ENCODE data around the gene CHMP5. TPM values are rescaled to one million over a fixed set of nuclear protein-coding genes. Genes with fewer than 3 reads are reported as not detected.

CHMP5 gene
- total RNA-seq, 1 experiment from 2014 or later = 74.4 TPM

GRCh38 chr9:33260372-33260771, 4.5 kb upstream of the CHMP5 start:
- peaks cover 67% of the 10 kb centered on the region for H3K36me3 ChIP-seq (ENCODE audit: insufficient read depth, low read length, poor library complexity, severe bottlenecking)
- H3K4me1 ChIP-seq (ENCODE audit: insufficient read depth, low read length, poor library complexity, severe bottlenecking) = peaks cover 6% of the 10 kb centered on the region
- H3K9me3 ChIP-seq (ENCODE audit: low read depth, low read length, poor library complexity, severe bottlenecking) = no peaks in the 10 kb centered on the region
- POLR2A ChIA-PET (ENCODE audit: low non-redundant PET) = no interaction called here
- H3K27me3 ChIP-seq (replicated peaks; ENCODE audit: insufficient read depth, low read depth, low read length, poor library complexity) = no peaks in the 10 kb centered on the region
- no peak overlapping the region for H3K27ac ChIP-seq (ENCODE audit: low read depth, low read length, poor library complexity, severe bottlenecking)
- DNase-seq (ENCODE audit: low spot score) = no peak
- BruUV-seq (replicated peaks) = no TSS peak
- intact Hi-C loops (cut with micrococcal nuclease; ENCODE audit: unreplicated experiment) = no loop called here
- TF ChIP-seq EZH2 (IDR thresholded peaks at IDR 0.05; ENCODE audit: borderline replicate concordance, low read depth, low read length, poor library complexity, severe bottlenecking) (no peak), CTCF (conservative IDR thresholded peaks at IDR 0.05; ENCODE audit: low read depth, low read length) (no peak)
- CTCF ChIA-PET = no interaction called here
- no peak overlapping the region for H3K4me3 ChIP-seq (ENCODE audit: low read depth, low read length, poor library complexity, severe bottlenecking)

GRCh38 chr9:33263131-33264002, 1.5 kb upstream of the CHMP5 start:
- peaks cover 49% of the 10 kb centered on the region for H3K36me3 ChIP-seq (ENCODE audit: insufficient read depth, low read length, poor library complexity, severe bottlenecking)

GRCh38 chr9:33264003-33264472, 811 bp upstream of the CHMP5 start:
- ChIA-PET CTCF (no interaction called here), POLR2A (ENCODE audit: low non-redundant PET) (interaction anchor here (0.6 kb wide), 1 partner anchor 30 kb away, joined by 3 read pairs; no protein-coding TSS in a partner anchor)
- intact Hi-C loops (cut with micrococcal nuclease; ENCODE audit: unreplicated experiment) = loop anchor here (2.0 kb wide), 1 partner anchor 23 kb away; no protein-coding TSS in a partner anchor
- no peak for DNase-seq (ENCODE audit: low spot score)
- H3K9me3 ChIP-seq (ENCODE audit: low read depth, low read length, poor library complexity, severe bottlenecking) = no peaks in the 10 kb centered on the region
- BruUV-seq (replicated peaks) = no TSS peak
- H3K36me3 ChIP-seq (ENCODE audit: insufficient read depth, low read length, poor library complexity, severe bottlenecking) = peaks cover 43% of the 10 kb centered on the region
- H3K4me3 ChIP-seq (ENCODE audit: low read depth, low read length, poor library complexity, severe bottlenecking) = peak overlapping the region; percentile 99
- H3K27me3 ChIP-seq (replicated peaks; ENCODE audit: insufficient read depth, low read depth, low read length, poor library complexity) = no peaks in the 10 kb centered on the region
- TF ChIP-seq EZH2 (IDR thresholded peaks at IDR 0.05; ENCODE audit: borderline replicate concordance, low read depth, low read length, poor library complexity, severe bottlenecking) (no peak), CTCF (conservative IDR thresholded peaks at IDR 0.05; ENCODE audit: low read depth, low read length) (no peak)
- peak overlapping the region; percentile 82 for H3K27ac ChIP-seq (ENCODE audit: low read depth, low read length, poor library complexity, severe bottlenecking)
- H3K4me1 ChIP-seq (ENCODE audit: insufficient read depth, low read length, poor library complexity, severe bottlenecking) = peaks cover 12% of the 10 kb centered on the region

More at GRCh38 chr9:33263131-33264002, 1.5 kb upstream of the CHMP5 start:
- H3K9me3 ChIP-seq (ENCODE audit: low read depth, low read length, poor library complexity, severe bottlenecking) = no peaks in the 10 kb centered on the region
- no TSS peak for BruUV-seq (replicated peaks)
- H3K27me3 ChIP-seq (replicated peaks; ENCODE audit: insufficient read depth, low read depth, low read length, poor library complexity) = no peaks in the 10 kb centered on the region
- peak overlapping the region; percentile 99 for H3K4me3 ChIP-seq (ENCODE audit: low read depth, low read length, poor library complexity, severe bottlenecking)
- peak; percentile 42 for DNase-seq (ENCODE audit: low spot score)
- intact Hi-C loops (cut with micrococcal nuclease; ENCODE audit: unreplicated experiment) = loop anchor here (2.0 kb wide), 1 partner anchor 23 kb away; no protein-coding TSS in a partner anchor
- H3K27ac ChIP-seq (ENCODE audit: low read depth, low read length, poor library complexity, severe bottlenecking) = peak overlapping the region; percentile 82
- CTCF ChIA-PET = no interaction called here
- no peak for TF ChIP-seq CTCF (conservative IDR thresholded peaks at IDR 0.05; ENCODE audit: low read depth, low read length)
- no peak for TF ChIP-seq EZH2 (IDR thresholded peaks at IDR 0.05; ENCODE audit: borderline replicate concordance, low read depth, low read length, poor library complexity, severe bottlenecking)
- peaks cover 12% of the 10 kb centered on the region for H3K4me1 ChIP-seq (ENCODE audit: insufficient read depth, low read length, poor library complexity, severe bottlenecking)
- POLR2A ChIA-PET (ENCODE audit: low non-redundant PET) = interaction anchor here (0.6 kb wide), 1 partner anchor 31 kb away, joined by 3 read pairs; no protein-coding TSS in a partner anchor
